ENCODE results near the gene CD34.

Gene CD34

DNA sequence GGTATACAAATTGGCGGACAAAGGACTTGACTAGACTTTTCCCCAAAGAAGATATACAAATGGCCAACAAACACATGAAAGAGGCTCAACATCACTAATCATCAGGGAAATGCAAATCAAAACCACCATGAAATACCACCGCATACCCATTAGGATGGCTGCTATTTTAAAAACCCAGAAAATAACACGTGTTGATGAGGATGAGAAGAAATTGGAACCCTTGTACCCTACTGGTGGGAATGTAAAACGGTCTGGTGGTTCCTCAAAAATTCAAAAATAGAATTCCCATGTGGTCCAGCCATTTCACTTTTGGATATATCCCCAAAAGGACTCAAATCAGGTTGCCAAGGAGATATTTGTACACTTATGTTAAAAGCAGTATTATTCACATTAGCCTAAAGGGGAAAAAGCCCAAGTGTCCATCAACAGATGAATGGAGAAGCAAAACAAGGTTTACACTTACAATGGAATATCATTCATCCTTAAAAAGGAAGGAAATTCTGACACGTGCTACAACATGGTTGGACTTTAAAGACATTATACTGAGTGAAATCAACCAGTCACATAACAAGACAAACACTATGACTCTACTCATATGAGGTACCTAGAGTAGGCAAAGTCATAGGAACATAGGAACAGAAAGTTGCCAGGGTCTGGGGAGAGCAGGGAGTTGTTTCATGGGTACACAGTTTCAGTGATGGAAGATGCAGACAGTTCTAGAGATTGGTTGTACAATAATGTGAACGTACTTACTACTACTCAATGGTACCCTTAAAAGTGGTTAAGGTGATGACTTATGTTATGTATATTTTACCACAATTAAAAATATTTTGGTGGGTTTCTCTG lies 17.0 kb downstream of the CD34 start:
- H3K4me3 ChIP-seq (ENCODE audit: low read depth, low read length): no peak overlapping the region
- DNase-seq (ENCODE audit: low read depth): no peak
- TF ChIP-seq, protein P1, sequence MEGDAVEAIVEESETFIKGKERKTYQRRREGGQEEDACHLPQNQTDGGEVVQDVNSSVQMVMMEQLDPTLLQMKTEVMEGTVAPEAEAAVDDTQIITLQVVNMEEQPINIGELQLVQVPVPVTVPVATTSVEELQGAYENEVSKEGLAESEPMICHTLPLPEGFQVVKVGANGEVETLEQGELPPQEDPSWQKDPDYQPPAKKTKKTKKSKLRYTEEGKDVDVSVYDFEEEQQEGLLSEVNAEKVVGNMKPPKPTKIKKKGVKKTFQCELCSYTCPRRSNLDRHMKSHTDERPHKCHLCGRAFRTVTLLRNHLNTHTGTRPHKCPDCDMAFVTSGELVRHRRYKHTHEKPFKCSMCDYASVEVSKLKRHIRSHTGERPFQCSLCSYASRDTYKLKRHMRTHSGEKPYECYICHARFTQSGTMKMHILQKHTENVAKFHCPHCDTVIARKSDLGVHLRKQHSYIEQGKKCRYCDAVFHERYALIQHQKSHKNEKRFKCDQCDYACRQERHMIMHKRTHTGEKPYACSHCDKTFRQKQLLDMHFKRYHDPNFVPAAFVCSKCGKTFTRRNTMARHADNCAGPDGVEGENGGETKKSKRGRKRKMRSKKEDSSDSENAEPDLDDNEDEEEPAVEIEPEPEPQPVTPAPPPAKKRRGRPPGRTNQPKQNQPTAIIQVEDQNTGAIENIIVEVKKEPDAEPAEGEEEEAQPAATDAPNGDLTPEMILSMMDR (IDR thresholded peaks at IDR 0.05; ENCODE audit: control insufficient read depth, extremely low read depth, insufficient read depth): no peak

DNA sequence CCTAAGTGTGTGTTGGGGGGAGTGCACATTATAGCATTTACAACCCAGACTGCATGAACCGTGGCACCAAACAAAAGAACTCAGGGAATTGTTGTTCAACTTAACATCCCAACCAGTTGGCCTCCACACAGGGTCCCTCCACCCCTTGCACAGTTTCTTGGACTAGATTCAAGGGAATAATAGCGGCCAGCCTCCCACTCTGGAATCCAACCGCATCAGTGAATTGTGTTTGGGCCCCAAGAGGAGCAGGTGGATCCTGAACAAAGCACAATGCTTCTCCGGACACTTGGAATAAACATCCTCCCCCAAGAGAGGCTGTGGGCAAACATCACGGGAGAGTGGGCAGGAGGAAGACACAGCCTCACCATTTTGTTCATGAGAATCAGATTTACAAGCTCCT lies 18.2 kb downstream of the CD34 start:
- TF ChIP-seq, protein P1 (IDR thresholded peaks at IDR 0.05; ENCODE audit: control insufficient read depth, extremely low read depth, insufficient read depth): no peak
- no peak for DNase-seq (ENCODE audit: low read depth)
- H3K4me3 ChIP-seq (ENCODE audit: low read depth, low read length): no peak overlapping the region

DNA sequence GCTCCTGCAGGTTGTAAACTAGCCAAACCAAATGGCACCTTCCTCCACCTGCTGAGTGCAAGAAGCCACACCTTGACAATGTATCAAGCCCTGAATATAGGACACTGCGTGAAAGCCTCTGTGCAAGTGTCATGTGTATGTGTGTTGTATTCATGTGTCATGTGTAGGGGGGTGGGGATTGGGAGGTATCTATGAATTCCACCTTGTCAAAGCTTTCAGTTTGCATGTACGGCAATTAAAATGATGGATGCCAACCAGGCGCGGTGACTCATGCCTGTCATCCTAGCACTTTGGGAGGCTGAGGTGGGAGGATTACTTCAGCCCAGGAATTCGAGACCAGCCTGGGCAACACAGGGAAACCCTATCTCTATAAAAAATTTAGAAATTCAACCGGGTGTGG lies 19.8 kb downstream of the CD34 start:
- TF ChIP-seq, protein P1 (IDR thresholded peaks at IDR 0.05; ENCODE audit: control insufficient read depth, extremely low read depth, insufficient read depth): no peak
- H3K4me3 ChIP-seq (ENCODE audit: low read depth, low read length): no peak overlapping the region
- no peak for DNase-seq (ENCODE audit: low read depth)

DNA sequence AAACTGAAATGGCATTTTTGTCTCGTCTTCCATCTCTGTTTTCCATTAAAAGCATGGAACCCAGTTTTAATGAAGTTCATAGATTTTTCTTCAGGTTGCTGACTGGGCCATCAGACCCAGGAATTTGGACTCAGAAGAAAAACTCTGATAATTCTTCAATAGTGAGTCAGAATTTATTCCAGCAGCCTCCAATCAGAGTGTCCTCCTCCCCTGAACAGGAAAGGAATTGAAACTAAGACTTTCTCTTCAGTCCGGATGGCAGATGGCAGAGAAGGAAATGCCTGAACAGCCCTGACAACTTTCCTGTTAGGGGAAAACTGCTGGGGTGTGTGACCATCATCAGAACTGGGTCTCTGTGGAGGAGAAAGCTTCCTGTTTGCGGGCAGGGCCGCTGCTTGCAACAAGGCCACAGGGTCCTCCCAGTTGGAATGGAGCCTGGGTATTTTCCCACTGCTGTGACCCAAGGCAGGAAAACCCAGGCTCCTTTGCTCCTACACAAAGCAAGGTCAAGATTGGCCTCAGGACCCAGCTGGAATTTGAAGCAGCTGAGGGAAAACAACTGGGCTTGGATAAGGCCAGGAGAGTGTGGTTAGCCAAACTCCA lies 20.7 kb downstream of the CD34 start:
- no peak for DNase-seq (ENCODE audit: low read depth)
- H3K4me3 ChIP-seq (ENCODE audit: low read depth, low read length): no peak overlapping the region
- TF ChIP-seq, protein P1 (IDR thresholded peaks at IDR 0.05; ENCODE audit: control insufficient read depth, extremely low read depth, insufficient read depth): no peak

DNA sequence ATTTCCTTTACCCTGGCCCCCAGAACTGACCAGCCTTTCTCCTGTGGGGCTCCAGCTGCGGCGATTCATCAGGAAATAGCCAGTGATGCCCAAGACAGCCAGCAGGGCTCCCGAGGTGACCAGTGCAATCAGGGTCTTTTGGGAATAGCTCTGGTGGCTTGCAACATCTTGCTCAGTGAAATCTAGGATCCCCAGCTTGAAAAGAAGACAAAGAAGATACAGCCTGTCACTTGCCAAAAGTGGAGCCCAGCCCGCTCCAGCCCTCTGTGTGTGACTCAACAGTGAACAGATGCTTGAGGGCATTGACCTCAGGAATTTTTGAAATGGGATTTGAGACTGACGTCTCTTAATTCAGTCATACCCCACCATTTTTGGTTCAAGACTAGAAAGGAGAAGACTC lies 22.3 kb downstream of the CD34 start:
- DNase-seq (ENCODE audit: low read depth): no peak
- TF ChIP-seq, protein P1 (IDR thresholded peaks at IDR 0.05; ENCODE audit: control insufficient read depth, extremely low read depth, insufficient read depth): no peak
- H3K4me3 ChIP-seq (ENCODE audit: low read depth, low read length): no peak overlapping the region

DNA sequence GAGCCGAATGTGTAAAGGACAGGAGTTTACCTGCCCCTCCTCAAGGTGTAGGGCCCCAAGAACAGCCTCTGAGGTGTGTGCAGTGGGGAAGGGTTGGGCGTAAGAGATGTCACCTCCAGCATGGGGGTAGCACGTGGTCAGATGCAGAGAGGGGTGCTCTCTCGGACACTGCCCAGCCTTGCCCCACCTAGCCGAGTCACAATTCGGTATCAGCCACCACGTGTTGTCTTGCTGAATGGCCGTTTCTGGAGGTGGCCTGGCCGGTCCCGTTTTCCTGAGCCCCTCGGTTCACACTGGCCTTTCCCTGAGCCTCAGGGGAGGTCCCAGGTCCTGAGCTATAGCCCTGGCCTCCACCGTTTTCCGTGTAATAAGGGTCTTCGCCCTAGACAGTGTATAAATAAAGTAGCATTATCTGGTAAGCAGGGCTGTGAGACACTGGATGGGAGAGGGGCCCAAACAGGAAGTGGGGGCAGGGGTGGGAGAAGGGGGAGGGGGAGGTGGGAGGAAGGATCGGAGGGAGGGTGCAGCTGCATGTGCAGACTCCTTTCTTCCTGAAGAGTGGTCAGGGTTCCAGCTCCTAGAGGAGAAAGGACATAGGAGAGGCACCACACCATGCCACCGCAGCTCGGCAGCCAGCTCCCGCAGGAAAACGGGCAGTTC lies 23.3 kb downstream of the CD34 start:
- TF ChIP-seq, protein P1 (IDR thresholded peaks at IDR 0.05; ENCODE audit: control insufficient read depth, extremely low read depth, insufficient read depth): no peak
- H3K4me3 ChIP-seq (ENCODE audit: low read depth, low read length): no peak overlapping the region
- no peak for DNase-seq (ENCODE audit: low read depth)

Measured in LNCaP clone FGC (cell line).